HCT116 (cell line): ENCODE results near the gene MAU2. TPM values are rescaled to one million over a fixed set of nuclear protein-coding genes. Genes with fewer than 3 reads are reported as not detected.

ENCODE experiments used
- ATAC-seq: fragments of 200-7000 bp; cut with Tn5 transposase; 2 replicates; pipeline ENCODE4 v1.9.1; 2020; ENCODE audit warnings: mild to moderate bottlenecking, moderate library complexity
- BruUV-seq: library from RNA; stranded (reverse); fragments of 400-500 nt; replicated peaks from 2 replicates; lab custom pipeline; 2021; lab: Mats Ljungman, UMichigan
- CTCF ChIA-PET: fragments of 300-600 bp; sonication (Branson Sonifier 250); formaldehyde crosslinking; loops from one replicate; lab custom pipeline; 2021; ENCODE audit warnings: antibody characterized with exemption; lab: Charles Lee
- POLR2A ChIA-PET: fragments of 300-600, 350-600 bp; sonication (Branson Sonifier 250); formaldehyde crosslinking; loops from one replicate; lab custom pipeline; 2021; ENCODE audit warnings: antibody characterized with exemption; lab: Charles Lee
- RAD21 ChIA-PET, 2 experiments: fragments of 300-600 bp; sonication (Branson Sonifier 250); formaldehyde crosslinking; loops; one replicate each; lab custom pipeline; 2023; ENCODE audit warnings: low total read pairs in 2 of 2; ENCODE audit not compliant: uncharacterized antibody in 2 of 2, unreplicated experiment in 2 of 2, low non-redundant PET in 1 of 2; lab: Charles Lee
- DNase-seq: peaks from one replicate; pipeline ENCODE4 v3.0.0-alpha.2; 2010; ENCODE audit warnings: low read depth, low spot score
- H2AFZ ChIP-seq: fragments of 200-600 bp; shearing (Covaris generic), sonication (generic); 2 replicates; pipeline ENCODE4 v1.6.1; 2017; ENCODE audit warnings: low read depth, mixed run types, mixed read lengths, antibody characterized with exemption, low read length; ENCODE audit not compliant: poor library complexity, severe bottlenecking
- H3K27ac ChIP-seq: 2 replicates; pipeline ENCODE4 v1.5.1; 2012; ENCODE audit warnings: low read depth, low read length
- H3K27me3 ChIP-seq: fragments of 200-600 bp; sonication (generic); 2 replicates; pipeline ENCODE4 v1.6.1; 2016; ENCODE audit warnings: mixed run types, low read length, mixed read lengths; ENCODE audit not compliant: insufficient read depth
- H3K36me3 ChIP-seq, 2 experiments: fragments of 200-500 bp in 1 of 2; fragments of 200-600 bp in 1 of 2; sonication (Bioruptor generic) in 1 of 2; sonication (generic) in 1 of 2; 2 replicates each; pipeline versions ENCODE4 v1.5.1 to v1.6.1; 2014 to 2016; ENCODE audit warnings: low read length in 2 of 2, inconsistent platforms in 1 of 2, mixed read lengths in 1 of 2, mixed run types in 1 of 2; ENCODE audit not compliant: insufficient read depth in 2 of 2, control insufficient read depth in 1 of 2
- H3K4me1 ChIP-seq, 2 experiments: fragments of 200-600 bp in 1 of 2; sonication (generic) in 1 of 2; 2 replicates each; pipeline versions ENCODE4 v1.5.1 to v1.6.1; 2012 to 2017; ENCODE audit warnings: low read length in 2 of 2, inconsistent platforms in 1 of 2, mild to moderate bottlenecking in 1 of 2, mixed read lengths in 1 of 2, mixed run types in 1 of 2, moderate library complexity in 1 of 2; ENCODE audit not compliant: insufficient read depth in 2 of 2, control insufficient read depth in 1 of 2
- H3K4me2 ChIP-seq: fragments of 200-600 bp; sonication (generic); 2 replicates; pipeline ENCODE4 v1.6.1; 2017; ENCODE audit warnings: mixed run types, low read length, mixed read lengths
- H3K4me3 ChIP-seq, 2 experiments: fragments of 200-600 bp in 1 of 2; sonication (generic) in 1 of 2; replicated peaks in 1 of 2; 2 replicates each; pipeline ENCODE4 v1.5.1; 2011 to 2016; ENCODE audit warnings: low read length in 2 of 2, control low read depth in 1 of 2, low read depth in 1 of 2, mild to moderate bottlenecking in 1 of 2, mixed read lengths in 1 of 2, mixed run types in 1 of 2
- H3K79me2 ChIP-seq: fragments of 200-600 bp; sonication (generic); 2 replicates; pipeline ENCODE4 v1.6.1; 2017; ENCODE audit warnings: mild to moderate bottlenecking, mixed run types, low read length, moderate library complexity, mixed read lengths; ENCODE audit not compliant: insufficient read depth
- H3K9ac ChIP-seq: fragments of 200-600 bp; sonication (generic); 2 replicates; pipeline ENCODE4 v1.6.1; 2016; ENCODE audit warnings: low read length, mixed read lengths
- H3K9me2 ChIP-seq: fragments of 200-600 bp; sonication (generic), shearing (Covaris generic); 2 replicates; pipeline ENCODE4 v1.6.1; 2017; ENCODE audit warnings: mixed run types, mild to moderate bottlenecking, moderate library complexity; ENCODE audit not compliant: insufficient read depth
- H3K9me3 ChIP-seq, 2 experiments: fragments of 200-500 bp in 1 of 2; fragments of 200-600 bp in 1 of 2; sonication (Bioruptor generic) in 1 of 2; sonication (generic) in 1 of 2; 2 replicates each; pipeline ENCODE4 v1.6.1; 2014 to 2017; ENCODE audit warnings: low read length in 2 of 2, mixed read lengths in 2 of 2, inconsistent platforms in 1 of 2, low read depth in 1 of 2, mild to moderate bottlenecking in 1 of 2, mixed run types in 1 of 2, moderate library complexity in 1 of 2; ENCODE audit not compliant: control insufficient read depth in 1 of 2, insufficient read depth in 1 of 2
- H4K20me1 ChIP-seq: fragments of 200-600 bp; sonication (generic), shearing (Covaris generic); 2 replicates; pipeline ENCODE4 v1.6.1; 2017; ENCODE audit warnings: mixed run types, mild to moderate bottlenecking, moderate library complexity; ENCODE audit not compliant: insufficient read depth
- CBX3 ChIP-seq: IDR thresholded peaks from 2 replicates; pipeline ENCODE4 v1.6.1; 2012; ENCODE audit warnings: low read depth
- CEBPB ChIP-seq: IDR thresholded peaks from 2 replicates; pipeline ENCODE4 v1.6.1; 2012; ENCODE audit warnings: low read depth
- CTCF ChIP-seq, 3 experiments: fragments of 200-600 bp in 1 of 3; sonication (generic) in 1 of 3; IDR thresholded peaks in 2 of 3; conservative IDR thresholded peaks in 1 of 3; 2 replicates each; pipeline ENCODE4 v1.5.1; 2012 to 2017; ENCODE audit warnings: low read depth in 2 of 3, low read length in 2 of 3, antibody characterized with exemption in 1 of 3, borderline replicate concordance in 1 of 3, control low read depth in 1 of 3, mild to moderate bottlenecking in 1 of 3, mixed read lengths in 1 of 3, mixed run types in 1 of 3, moderate library complexity in 1 of 3; ENCODE audit not compliant: insufficient read depth in 1 of 3
- EGR1 ChIP-seq: IDR thresholded peaks from 2 replicates; pipeline ENCODE4 v1.6.1; 2012; ENCODE audit warnings: low read depth
- EZH2 ChIP-seq: fragments of 200-600 bp; sonication (generic); IDR thresholded peaks from 2 replicates; pipeline ENCODE4 v1.6.1; 2017; ENCODE audit warnings: antibody characterized with exemption, mixed run types
- EZH2phosphoT487 ChIP-seq: fragments of 200-600 bp; IDR thresholded peaks from 2 replicates; pipeline ENCODE4 v1.6.1; 2018; ENCODE audit warnings: antibody characterized with exemption, borderline replicate concordance
- FOSL1 ChIP-seq: IDR thresholded peaks from 2 replicates; pipeline ENCODE4 v1.6.1; 2012; ENCODE audit warnings: low read depth
- JUND ChIP-seq: IDR thresholded peaks from 2 replicates; pipeline ENCODE4 v1.6.1; 2012
- MAX ChIP-seq: IDR thresholded peaks from 2 replicates; pipeline ENCODE4 v1.6.1; 2012
- POLR2A ChIP-seq: IDR thresholded peaks from 2 replicates; pipeline ENCODE4 v1.7.0; 2011; ENCODE audit warnings: borderline replicate concordance; ENCODE audit not compliant: insufficient read depth, insufficient read length; ENCODE audit errors: extremely low read depth
- RAD21 ChIP-seq: IDR thresholded peaks from 2 replicates; pipeline ENCODE4 v1.6.1; 2012; ENCODE audit warnings: low read depth, mild to moderate bottlenecking
- REST ChIP-seq: IDR thresholded peaks from 2 replicates; pipeline ENCODE4 v1.6.1; 2012; ENCODE audit warnings: low read depth
- SP1 ChIP-seq: IDR thresholded peaks from 2 replicates; pipeline ENCODE4 v1.6.1; 2012; ENCODE audit warnings: low read depth
- ZNF274 ChIP-seq: fragments of 200-500 bp; sonication (Bioruptor generic); IDR thresholded peaks from 2 replicates; pipeline ENCODE4 v1.6.1; 2014; ENCODE audit warnings: mild to moderate bottlenecking, low read depth, low read length, inconsistent platforms
- intact Hi-C: fragments of 100-400 bp; cut with micrococcal nuclease; formaldehyde crosslinking; loops from 2 replicates; pipeline ENCODE4 v1.10.0; 2022
- total RNA-seq: library from RNA; stranded (reverse); gene quantifications from one replicate; pipeline ENCODE4 v1.2.1, GENCODE V29; 2021; ENCODE audit not compliant: unreplicated experiment

MAU2 gene
- total RNA-seq, 1 experiment from 2014 or later = 36.2 TPM

GRCh38 chr19:19279853-19280252 is 40.8 kb upstream of the MAU2 start:
- TF ChIP-seq JUND (no peak), MAX (no peak), CTCF (IDR thresholded peaks at IDR 0.05 in 2 of 3, conservative IDR thresholded peaks at IDR 0.05 in 1 of 3; ENCODE audit: borderline replicate concordance in 1 of 3, insufficient read depth in 1 of 3, low read depth in 2 of 3, low read length in 2 of 3) (no peak), CBX3 (no peak), CEBPB (no peak), RAD21 (no peak), EZH2phosphoT487 (no peak), SP1 (no peak), EGR1 (no peak), FOSL1 (no peak)
- CTCF ChIA-PET = no interaction called here
- H3K27me3 ChIP-seq = no peaks in the 10 kb centered on the region

GRCh38 chr19:19280561-19280960 is 40.1 kb upstream of the MAU2 start:
- RAD21 ChIA-PET = no interaction called here
- Histone ChIP-seq H3K27me3 (no peaks in the 10 kb centered on the region), H3K4me2 (no peak overlapping the region), H3K79me2 (no peaks in the 10 kb centered on the region), H3K9ac (no peak overlapping the region), H4K20me1 (no peaks in the 10 kb centered on the region), H3K9me2 (no peaks in the 10 kb centered on the region), H3K9me3 (no peaks in the 10 kb centered on the region), H3K36me3 (peaks cover 15 to 16% of the 10 kb centered on the region in 2 experiments; a peak in 3 of 4 replicates), H3K4me1 (no peaks in the 10 kb centered on the region), H2AFZ (no peak overlapping the region), H3K4me3 (no peak overlapping the region), H3K27ac (no peak overlapping the region)
- DNase-seq (no peak), ATAC-seq (no peak)
- intact Hi-C loops = no loop called here
- CTCF ChIA-PET = no interaction called here
- POLR2A ChIA-PET = no interaction called here
- BruUV-seq = no TSS peak
- TF ChIP-seq ZNF274 = no peak
- TF ChIP-seq EZH2 = no peak
- no peak for TF ChIP-seq FOSL1
- TF ChIP-seq SP1 = no peak
- no peak for TF ChIP-seq CTCF (IDR thresholded peaks at IDR 0.05 in 2 of 3, conservative IDR thresholded peaks at IDR 0.05 in 1 of 3; ENCODE audit: borderline replicate concordance in 1 of 3, insufficient read depth in 1 of 3, low read depth in 2 of 3, low read length in 2 of 3)
- no peak for TF ChIP-seq POLR2A
- TF ChIP-seq REST = no peak

More at GRCh38 chr19:19279853-19280252, 40.8 kb upstream of the MAU2 start:
- Histone ChIP-seq H3K4me3 (no peak overlapping the region), H3K27ac (no peak overlapping the region), H3K79me2 (no peaks in the 10 kb centered on the region), H3K4me2 (no peak overlapping the region), H2AFZ (no peak overlapping the region), H4K20me1 (no peaks in the 10 kb centered on the region), H3K4me1 (no peaks in the 10 kb centered on the region), H3K36me3 (peaks cover 11 to 16% of the 10 kb centered on the region in 2 experiments; a peak in 3 of 4 replicates), H3K9me3 (no peaks in the 10 kb centered on the region), H3K9me2 (no peaks in the 10 kb centered on the region), H3K9ac (no peak overlapping the region)
- RAD21 ChIA-PET = no interaction called here
- ATAC-seq (no peak), DNase-seq (no peak)
- POLR2A ChIA-PET = no interaction called here
- intact Hi-C loops = no loop called here
- no TSS peak for BruUV-seq
